RWPE1 (cell line): Measurements from ENCODE around the gene LRRC75A.

ENCODE experiments used
- CTCF ChIA-PET: fragments of 350-600 bp; sonication (Branson Sonifier 250); formaldehyde crosslinking; extraction: SDS; loops from one replicate; lab custom pipeline; 2021; lab: Yijun Ruan, JAX
- POLR2A ChIA-PET: fragments of 400-600 bp; formaldehyde crosslinking; extraction: SDS; loops from one replicate; lab custom pipeline; 2020; ENCODE audit warnings: antibody characterized with exemption; ENCODE audit not compliant: low non-redundant PET; lab: Yijun Ruan, JAX
- DNase-seq: peaks from one replicate; pipeline ENCODE4 v3.0.0; 2012; ENCODE audit warnings: low spot score
- H3K27ac ChIP-seq: fragments of 450-650 bp; 2 replicates; pipeline ENCODE4 v1.5.1; 2017
- TF ChIP-seq, protein P1 (sequence below): fragments of 450-650 bp; conservative IDR thresholded peaks from 2 replicates; pipeline ENCODE4 v1.5.1; 2017; ENCODE audit warnings: low read depth, mild to moderate bottlenecking

LRRC75A gene

DNA sequence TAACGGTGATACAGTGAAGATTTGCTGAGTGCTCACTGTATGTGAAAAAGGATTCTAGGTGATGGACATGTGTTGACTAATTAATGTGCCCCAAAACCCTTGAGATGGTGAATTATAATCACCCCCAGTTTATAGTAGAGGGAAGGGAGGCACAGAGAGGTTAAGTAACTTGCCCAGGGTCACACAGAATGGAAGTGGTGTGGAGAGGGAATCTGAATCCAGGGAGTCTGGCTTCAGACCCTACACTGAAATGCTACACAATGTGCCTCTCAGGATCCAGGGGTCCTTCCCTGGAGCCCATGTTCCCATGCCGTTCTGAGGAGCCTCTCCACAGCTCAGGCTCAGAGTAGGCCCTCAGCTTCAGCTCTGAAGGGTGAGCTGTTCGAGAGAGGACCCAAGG is 65.0 kb downstream of the LRRC75A start:
- TF ChIP-seq, protein P1, sequence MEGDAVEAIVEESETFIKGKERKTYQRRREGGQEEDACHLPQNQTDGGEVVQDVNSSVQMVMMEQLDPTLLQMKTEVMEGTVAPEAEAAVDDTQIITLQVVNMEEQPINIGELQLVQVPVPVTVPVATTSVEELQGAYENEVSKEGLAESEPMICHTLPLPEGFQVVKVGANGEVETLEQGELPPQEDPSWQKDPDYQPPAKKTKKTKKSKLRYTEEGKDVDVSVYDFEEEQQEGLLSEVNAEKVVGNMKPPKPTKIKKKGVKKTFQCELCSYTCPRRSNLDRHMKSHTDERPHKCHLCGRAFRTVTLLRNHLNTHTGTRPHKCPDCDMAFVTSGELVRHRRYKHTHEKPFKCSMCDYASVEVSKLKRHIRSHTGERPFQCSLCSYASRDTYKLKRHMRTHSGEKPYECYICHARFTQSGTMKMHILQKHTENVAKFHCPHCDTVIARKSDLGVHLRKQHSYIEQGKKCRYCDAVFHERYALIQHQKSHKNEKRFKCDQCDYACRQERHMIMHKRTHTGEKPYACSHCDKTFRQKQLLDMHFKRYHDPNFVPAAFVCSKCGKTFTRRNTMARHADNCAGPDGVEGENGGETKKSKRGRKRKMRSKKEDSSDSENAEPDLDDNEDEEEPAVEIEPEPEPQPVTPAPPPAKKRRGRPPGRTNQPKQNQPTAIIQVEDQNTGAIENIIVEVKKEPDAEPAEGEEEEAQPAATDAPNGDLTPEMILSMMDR = no peak
- no peak for DNase-seq
- no peak overlapping the region for H3K27ac ChIP-seq
- ChIA-PET CTCF (interaction anchor here (0.6 to 1.3 kb wide), 3 partner anchors 8 to 20 kb away, joined by 3 to 6 read pairs (median 4); no protein-coding TSS in a partner anchor), POLR2A (no interaction called here)

DNA sequence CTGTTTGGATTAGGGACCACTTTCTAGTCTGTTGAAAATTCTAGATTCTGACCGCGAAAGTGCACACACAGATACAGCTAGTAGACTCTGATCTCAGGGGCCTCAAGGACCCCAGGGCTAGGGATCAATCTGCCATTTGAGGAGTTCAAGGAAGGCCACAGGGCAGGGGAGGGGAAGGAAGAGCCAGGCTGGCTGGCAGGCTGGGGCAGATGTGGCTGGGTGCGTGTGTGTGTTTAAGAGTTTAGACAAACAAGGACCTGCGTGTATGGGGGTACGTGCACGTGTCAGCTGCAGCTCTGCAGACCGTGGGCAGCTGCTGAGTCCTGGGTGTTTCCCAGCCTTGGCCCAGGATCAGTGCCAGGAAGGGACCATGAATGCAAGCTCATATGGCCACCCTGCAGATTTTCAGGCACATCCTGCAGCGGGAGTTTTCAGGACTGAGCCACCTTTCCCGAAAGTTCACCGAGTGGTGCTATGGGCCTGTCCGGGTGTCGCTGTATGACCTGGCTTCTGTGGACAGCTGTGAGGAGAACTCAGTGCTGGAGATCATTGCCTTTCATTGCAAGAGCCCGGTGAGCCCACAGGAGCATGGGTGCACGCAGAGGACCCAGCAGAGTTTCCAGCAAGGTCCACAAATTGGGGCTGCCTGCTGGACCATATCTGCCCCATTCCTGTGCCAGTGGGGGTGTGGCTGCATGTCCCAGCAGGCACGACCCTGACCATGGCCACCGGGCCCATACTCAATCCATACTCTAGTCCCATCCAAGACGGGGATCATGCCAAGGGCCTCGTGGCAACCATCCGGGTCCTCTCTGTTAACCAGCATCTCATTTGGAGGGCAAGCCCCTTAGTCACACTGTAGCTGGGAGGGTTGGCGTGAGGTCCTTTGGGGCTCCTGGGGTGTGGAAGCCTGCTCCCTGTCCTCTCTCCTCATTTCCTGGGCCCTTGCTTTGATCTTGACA is 66.0 kb downstream of the LRRC75A start:
- ChIA-PET POLR2A (no interaction called here), CTCF (no interaction called here)
- no peak overlapping the region for H3K27ac ChIP-seq
- TF ChIP-seq, protein P1 = no peak
- DNase-seq = no peak

DNA sequence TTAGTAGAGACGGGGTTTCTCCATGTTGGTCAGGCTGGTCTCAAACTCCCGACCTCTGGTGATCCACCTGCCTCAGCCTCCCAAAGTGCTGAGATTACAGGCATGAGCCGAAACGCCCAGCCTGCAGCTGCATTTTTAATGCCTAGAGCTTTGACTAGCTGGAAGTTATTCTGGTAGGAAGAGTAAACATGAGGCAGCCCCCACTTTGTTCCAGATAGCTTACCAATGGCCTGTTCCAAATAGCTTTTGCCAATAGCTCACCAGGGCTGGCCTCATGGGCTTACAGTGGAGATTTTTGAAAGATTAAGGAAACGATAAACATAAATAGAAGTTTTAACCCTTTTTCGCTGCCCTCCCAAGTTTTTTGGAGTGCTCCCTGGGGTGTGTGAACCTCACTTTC is 66.8 kb downstream of the LRRC75A start:
- ChIA-PET CTCF (interaction anchor here (0.7 kb wide), 1 partner anchor 135 kb away, joined by 3 read pairs; no protein-coding TSS in a partner anchor), POLR2A (no interaction called here)
- H3K27ac ChIP-seq = no peak overlapping the region
- TF ChIP-seq, protein P1 = no peak
- DNase-seq = no peak

DNA sequence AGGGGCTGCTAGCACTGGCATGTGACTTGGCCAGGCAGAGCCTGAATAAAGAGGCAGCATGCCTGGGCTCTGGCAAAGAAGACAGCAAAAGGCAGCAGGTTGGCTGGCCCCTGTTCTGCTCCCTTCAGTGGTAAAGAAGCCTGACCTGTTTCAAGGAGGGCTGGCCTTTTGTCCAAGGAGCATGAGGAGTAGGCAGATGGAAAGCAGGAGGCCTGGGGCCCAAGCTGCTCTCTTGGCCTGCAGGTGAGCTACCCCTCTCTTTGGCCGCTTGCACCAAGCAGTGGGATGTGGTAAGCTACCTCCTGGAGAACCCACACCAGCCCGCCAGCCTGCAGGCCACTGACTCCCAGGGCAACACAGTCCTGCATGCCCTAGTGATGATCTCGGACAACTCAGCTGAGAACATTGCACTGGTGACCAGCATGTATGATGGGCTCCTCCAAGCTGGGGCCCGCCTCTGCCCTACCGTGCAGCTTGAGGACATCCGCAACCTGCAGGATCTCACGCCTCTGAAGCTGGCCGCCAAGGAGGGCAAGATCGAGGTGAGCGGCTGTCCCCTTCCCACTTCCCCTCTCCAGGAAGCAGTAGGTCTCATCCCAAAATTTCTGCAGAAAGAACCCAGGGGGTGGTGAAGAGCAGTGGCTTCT is 68.6 kb downstream of the LRRC75A start:
- DNase-seq = no peak
- TF ChIP-seq, protein P1 = no peak
- no peak overlapping the region for H3K27ac ChIP-seq
- CTCF ChIA-PET = interaction anchor here (0.6 kb wide), 1 partner anchor 15 kb away, joined by 4 read pairs; no protein-coding TSS in a partner anchor
- POLR2A ChIA-PET = no interaction called here

DNA sequence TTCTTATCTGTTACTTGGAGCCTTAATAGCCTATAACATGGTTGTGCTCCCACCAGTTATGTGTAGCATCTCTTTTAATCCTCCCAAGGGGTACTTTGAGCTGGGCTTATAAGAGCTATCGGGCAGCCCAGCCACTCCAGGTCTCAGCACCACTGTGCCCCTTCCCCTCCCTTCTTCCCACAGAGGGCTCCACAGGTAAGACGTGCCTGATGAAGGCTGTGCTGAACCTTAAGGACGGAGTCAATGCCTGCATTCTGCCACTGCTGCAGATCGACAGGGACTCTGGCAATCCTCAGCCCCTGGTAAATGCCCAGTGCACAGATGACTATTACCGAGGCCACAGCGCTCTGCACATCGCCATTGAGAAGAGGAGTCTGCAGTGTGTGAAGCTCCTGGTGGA is 69.6 kb downstream of the LRRC75A start:
- ChIA-PET POLR2A (no interaction called here), CTCF (interaction anchor here (0.5 kb wide), 1 partner anchor 37 kb away, joined by 3 read pairs; no protein-coding TSS in a partner anchor)
- no peak for DNase-seq

DNA sequence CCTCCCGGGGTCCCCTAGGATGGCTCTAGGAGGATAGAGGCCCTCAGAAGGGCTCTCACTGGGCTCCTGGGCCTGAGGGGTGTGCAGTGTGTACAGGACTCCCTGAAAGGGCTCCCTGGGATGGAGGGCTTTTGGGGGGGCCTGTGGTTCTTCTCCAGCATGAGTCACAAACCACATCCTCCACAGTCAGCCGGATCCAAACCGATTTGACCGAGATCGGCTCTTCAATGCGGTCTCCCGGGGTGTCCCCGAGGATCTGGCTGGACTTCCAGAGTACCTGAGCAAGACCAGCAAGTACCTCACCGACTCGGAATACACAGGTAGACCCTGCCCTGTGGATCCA is 72.1 kb downstream of the LRRC75A start:
- ChIA-PET POLR2A (no interaction called here), CTCF (no interaction called here)
- TF ChIP-seq, protein P1 = no peak
- H3K27ac ChIP-seq = no peak overlapping the region
- DNase-seq = no peak

More for the DNA sequence above, 69.6 kb downstream of the LRRC75A start:
- TF ChIP-seq, protein P1 = no peak
- no peak overlapping the region for H3K27ac ChIP-seq
